Bronchial epithelial cell (primary cell): ENCODE measurements around the gene ABI3BP. TPM values are rescaled to one million over a fixed set of nuclear protein-coding genes. Genes with fewer than 3 reads are reported as not detected.

ENCODE experiments used
- DNase-seq: peaks from one replicate; pipeline ENCODE4 v3.0.0-alpha.2; 2010; ENCODE audit warnings: low read depth
- FAIRE-seq: peaks from 2 replicates; lab custom pipeline; 2011; peaks lifted over from hg19 to GRCh38; lab: Jason Lieb, UNC
- H3K27me3 ChIP-seq: 2 replicates; pipeline ENCODE4 v1.5.1; 2011; ENCODE audit warnings: low read length; ENCODE audit not compliant: control insufficient read depth, insufficient read depth
- H3K36me3 ChIP-seq: 2 replicates; pipeline ENCODE4 v1.5.1; 2011; ENCODE audit warnings: low read length; ENCODE audit not compliant: control insufficient read depth, insufficient read depth
- H3K4me3 ChIP-seq: 2 replicates; pipeline ENCODE4 v1.5.1; 2011; ENCODE audit warnings: mild to moderate bottlenecking, low read depth, low read length, control low read depth
- total RNA-seq: library from RNA; depleted of rRNA; stranded (reverse); fragments of >200 nt; gene quantifications from 2 replicates; pipeline ENCODE4 v1.2.1, GENCODE V29; 2014
- TF ChIP-seq, protein P1 (sequence below): IDR thresholded peaks from 2 replicates; pipeline ENCODE4 v1.5.1; 2011; ENCODE audit warnings: mild to moderate bottlenecking, moderate library complexity, low read length, control low read depth, inconsistent platforms; ENCODE audit not compliant: insufficient read depth, severe bottlenecking

Gene ABI3BP
- total RNA-seq, 1 donor from 2014 or later: 0.53 TPM

GRCh38 chr3:100913870-100914648 lies 79.2 kb downstream of the ABI3BP start:
- Histone ChIP-seq H3K27me3 (no peaks in the 10 kb centered on the region), H3K36me3 (no peaks in the 10 kb centered on the region), H3K4me3 (no peak overlapping the region)
- TF ChIP-seq, protein P1, sequence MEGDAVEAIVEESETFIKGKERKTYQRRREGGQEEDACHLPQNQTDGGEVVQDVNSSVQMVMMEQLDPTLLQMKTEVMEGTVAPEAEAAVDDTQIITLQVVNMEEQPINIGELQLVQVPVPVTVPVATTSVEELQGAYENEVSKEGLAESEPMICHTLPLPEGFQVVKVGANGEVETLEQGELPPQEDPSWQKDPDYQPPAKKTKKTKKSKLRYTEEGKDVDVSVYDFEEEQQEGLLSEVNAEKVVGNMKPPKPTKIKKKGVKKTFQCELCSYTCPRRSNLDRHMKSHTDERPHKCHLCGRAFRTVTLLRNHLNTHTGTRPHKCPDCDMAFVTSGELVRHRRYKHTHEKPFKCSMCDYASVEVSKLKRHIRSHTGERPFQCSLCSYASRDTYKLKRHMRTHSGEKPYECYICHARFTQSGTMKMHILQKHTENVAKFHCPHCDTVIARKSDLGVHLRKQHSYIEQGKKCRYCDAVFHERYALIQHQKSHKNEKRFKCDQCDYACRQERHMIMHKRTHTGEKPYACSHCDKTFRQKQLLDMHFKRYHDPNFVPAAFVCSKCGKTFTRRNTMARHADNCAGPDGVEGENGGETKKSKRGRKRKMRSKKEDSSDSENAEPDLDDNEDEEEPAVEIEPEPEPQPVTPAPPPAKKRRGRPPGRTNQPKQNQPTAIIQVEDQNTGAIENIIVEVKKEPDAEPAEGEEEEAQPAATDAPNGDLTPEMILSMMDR: no peak
- DNase-seq (no peak), FAIRE-seq (no peak)

DNA sequence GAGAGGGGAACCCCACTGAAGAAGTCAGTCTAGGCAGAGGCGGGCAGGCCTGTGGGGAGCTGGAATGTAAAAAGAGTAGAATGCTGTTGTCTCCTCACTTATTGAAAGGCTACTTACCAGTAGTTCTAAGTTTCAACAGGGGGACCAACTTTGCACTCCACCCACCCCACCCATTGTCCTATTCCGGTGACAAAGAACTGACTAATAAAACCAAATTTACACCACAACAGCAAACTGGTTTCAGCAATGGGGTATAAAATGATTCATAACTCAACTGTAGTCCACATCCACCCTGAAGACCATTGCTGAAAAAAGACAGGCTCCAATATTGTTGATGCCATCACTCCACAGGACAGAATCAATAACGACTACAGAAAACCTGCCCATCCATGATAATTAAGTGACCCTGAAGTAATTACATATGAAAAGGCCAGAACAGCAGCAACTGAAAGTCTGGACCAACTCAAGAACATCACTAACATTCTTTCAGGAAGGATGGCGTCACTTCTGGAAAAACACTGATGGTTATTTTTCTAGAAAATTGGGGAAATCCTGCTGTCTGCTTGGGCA lies 80.2 kb downstream of the ABI3BP start:
- no peak for FAIRE-seq
- no peak overlapping the region for H3K4me3 ChIP-seq
- TF ChIP-seq, protein P1: no peak

GRCh38 chr3:100912571-100912970 lies 80.7 kb downstream of the ABI3BP start:
- Histone ChIP-seq H3K27me3 (no peaks in the 10 kb centered on the region), H3K36me3 (no peaks in the 10 kb centered on the region), H3K4me3 (no peak overlapping the region)
- no peak for FAIRE-seq
- TF ChIP-seq, protein P1: no peak
- no peak for DNase-seq

More for the DNA sequence above, 80.2 kb downstream of the ABI3BP start:
- no peaks in the 10 kb centered on the region for H3K27me3 ChIP-seq
- no peaks in the 10 kb centered on the region for H3K36me3 ChIP-seq
- no peak for DNase-seq

- Histone ChIP-seq H3K4me3 (no peak overlapping the region), H3K36me3 (no peaks in the 10 kb centered on the region), H3K27me3 (no peaks in the 10 kb centered on the region)
- FAIRE-seq (no peak), DNase-seq (no peak)
- TF ChIP-seq, protein P1: no peak
These were observed 81.3 kb downstream of the ABI3BP start for GRCh38 chr3:100911956-100912355.

DNA sequence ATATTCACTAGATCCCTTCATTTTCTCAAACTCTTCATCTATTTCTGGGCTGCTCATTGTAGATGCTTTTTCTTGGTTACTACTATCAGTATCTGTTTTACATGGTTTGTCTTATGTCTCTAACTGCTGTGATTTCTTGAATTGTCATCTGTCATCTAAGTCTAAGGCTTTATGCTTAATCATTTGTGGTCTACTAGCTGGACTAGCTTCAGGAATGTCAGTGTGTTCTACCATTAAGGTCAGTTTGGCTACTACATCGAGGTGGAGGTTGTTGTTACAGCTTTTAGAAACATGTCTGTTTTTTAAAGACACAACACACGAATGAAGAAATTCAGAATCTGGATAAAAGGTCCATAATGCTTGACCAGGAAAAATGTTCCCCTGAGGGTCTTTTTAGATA lies 82.2 kb downstream of the ABI3BP start:
- no peaks in the 10 kb centered on the region for H3K36me3 ChIP-seq
- TF ChIP-seq, protein P1: no peak
- no peaks in the 10 kb centered on the region for H3K27me3 ChIP-seq
- DNase-seq: no peak
- no peak overlapping the region for H3K4me3 ChIP-seq
- FAIRE-seq: no peak
